Mesodermal cell (in vitro differentiated cells): ENCODE measurements around the gene TET1.
"Not testable (repeated sequence)": the region's sequence is repeated elsewhere in the genome, so short reads cannot be mapped to it uniquely, and the experiment has no call there.

Experiments used
- H3K27ac ChIP-seq: 2 replicates; pipeline ENCODE4 v1.7.0; 2013; ENCODE audit warnings: mild to moderate bottlenecking, low read depth, low read length, moderate library complexity; ENCODE audit not compliant: severe bottlenecking
- H3K36me3 ChIP-seq: 2 replicates; pipeline ENCODE4 v1.7.1; 2013; ENCODE audit warnings: mild to moderate bottlenecking, low read length, moderate library complexity; ENCODE audit not compliant: control insufficient read depth, insufficient read depth
- H3K4me1 ChIP-seq: one replicate; pipeline ENCODE4 v1.7.1; 2013; ENCODE audit warnings: mild to moderate bottlenecking, low read length; ENCODE audit not compliant: insufficient read depth, control insufficient read depth, poor library complexity, severe bottlenecking
- H3K4me3 ChIP-seq: 2 replicates; pipeline ENCODE4 v1.7.0; 2013; ENCODE audit warnings: low read length, control low read depth, mild to moderate bottlenecking; ENCODE audit not compliant: insufficient read depth, poor library complexity, severe bottlenecking; ENCODE audit errors: extremely low read depth
- H3K9me3 ChIP-seq: 2 replicates; pipeline ENCODE4 v1.7.1; 2013; ENCODE audit warnings: mild to moderate bottlenecking, low read length, moderate library complexity; ENCODE audit not compliant: control insufficient read depth
- WGBS, 2 experiments: methylation state at CpG; one replicate each; pipeline ENCODE4 v1.1.5; 2013; ENCODE audit warnings: missing lambda C conversion rate in 2 of 2; ENCODE audit not compliant: insufficient coverage in 2 of 2; 5-methylcytosine and 5-hydroxymethylcytosine counted together

The TET1 gene

DNA sequence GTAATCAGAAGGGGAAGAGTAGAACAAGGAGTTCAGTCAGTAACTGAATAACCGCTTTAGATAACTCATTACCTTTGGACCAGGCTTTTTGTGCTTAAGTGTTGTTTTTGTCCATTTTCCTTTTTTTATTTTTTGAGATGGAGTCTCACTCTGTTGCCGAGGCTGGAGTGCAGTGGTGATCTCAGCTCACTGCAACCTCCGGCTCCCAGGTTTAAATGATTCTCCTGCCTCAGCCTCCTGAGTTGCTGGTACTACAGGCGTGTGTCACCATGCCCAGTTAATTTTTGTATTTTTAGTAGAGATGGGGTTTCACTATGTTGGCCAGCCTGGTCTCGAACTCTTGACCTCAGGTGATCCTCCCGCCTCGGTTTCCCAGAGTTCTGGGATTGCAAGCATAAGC is 175.6 kb downstream of the TET1 start:
- 75 to 100% methylated on average over 1 to 4 of the region's 7 CpGs for WGBS, 2 experiments
- H3K9me3 ChIP-seq, H3K4me1 ChIP-seq, H3K27ac ChIP-seq, H3K4me3 ChIP-seq: not testable (repeated sequence)
- peaks cover 88% of the 10 kb centered on the region for H3K36me3 ChIP-seq

DNA sequence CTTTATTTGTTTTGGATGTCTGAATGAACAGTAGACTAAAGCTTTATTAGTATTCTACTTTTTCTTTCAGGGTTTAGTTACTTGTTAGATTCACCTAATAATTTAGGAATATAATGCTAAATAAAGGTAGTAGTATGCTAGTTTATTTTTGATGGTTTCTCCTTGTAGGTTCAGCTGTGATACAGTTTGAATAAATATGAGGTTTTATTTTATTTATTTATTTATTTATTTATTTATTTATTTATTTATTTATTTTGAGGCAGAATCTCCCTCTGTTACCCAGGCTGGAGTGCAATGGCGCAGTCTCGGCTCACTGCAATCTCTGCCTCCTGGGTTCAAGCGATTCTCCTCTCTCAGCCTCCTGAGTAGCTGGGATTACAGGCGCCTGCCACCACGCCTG is 180.5 kb downstream of the TET1 start:
- H3K27ac ChIP-seq, H3K4me1 ChIP-seq, H3K9me3 ChIP-seq, H3K4me3 ChIP-seq: not testable (repeated sequence)
- WGBS, 2 experiments, result 100% methylated on average over 3 of the region's 5 CpGs; no CpG with 5 or more reads in 1 of the 2 experiments
- peaks cover 88% of the 10 kb centered on the region for H3K36me3 ChIP-seq

DNA sequence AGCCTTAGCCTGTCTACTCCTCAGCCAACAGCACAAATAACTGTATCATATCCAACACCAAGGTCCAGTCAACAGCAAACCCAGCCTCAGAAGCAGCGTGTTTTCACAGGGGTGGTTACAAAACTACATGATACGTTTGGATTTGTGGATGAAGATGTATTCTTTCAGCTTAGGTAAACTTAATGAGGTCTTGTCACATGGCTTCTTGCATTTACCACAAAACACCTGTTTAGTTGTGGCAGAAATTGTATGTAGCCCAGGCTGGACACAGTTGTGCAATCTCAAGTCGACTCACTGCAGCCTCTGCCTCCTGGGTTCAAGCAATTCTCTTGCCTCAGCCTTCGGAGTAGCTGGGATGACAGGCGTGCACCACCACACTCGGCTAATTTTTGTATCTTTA is 182.3 kb downstream of the TET1 start:
- H3K9me3 ChIP-seq, result no peaks in the 10 kb centered on the region
- 93 to 100% methylated on average over 2 to 4 of the region's 6 CpGs for WGBS, 2 experiments
- no peak overlapping the region for H3K27ac ChIP-seq
- peaks cover 86% of the 10 kb centered on the region for H3K36me3 ChIP-seq
- no peaks in the 10 kb centered on the region for H3K4me1 ChIP-seq
- no peak overlapping the region for H3K4me3 ChIP-seq
